Measurements from ENCODE around the gene SH3PXD2B.

DNA sequence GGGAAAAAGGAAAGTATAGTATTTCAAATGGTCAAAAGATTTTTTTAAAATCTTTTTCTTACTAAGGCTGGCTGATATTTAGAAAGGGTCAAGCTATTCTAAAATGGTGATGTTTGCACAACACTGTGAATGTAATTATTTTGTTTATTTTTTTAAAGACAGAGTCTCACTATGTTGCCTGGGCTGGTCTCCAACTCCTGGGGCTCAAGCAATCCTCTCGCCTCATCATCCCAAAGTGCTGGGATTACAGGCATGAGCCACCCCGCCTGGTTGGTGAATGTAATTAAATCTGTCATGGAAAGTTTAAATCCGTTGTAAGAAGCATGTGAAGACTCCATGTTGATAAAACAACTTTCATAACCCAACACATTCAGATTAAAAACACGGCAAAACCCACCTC lies 173.4 kb downstream of the SH3PXD2B start:
- TF ChIP-seq CTCF (conservative IDR thresholded peaks at IDR 0.05 in 1 of 2, IDR thresholded peaks at IDR 0.05 in 1 of 2; ENCODE audit: low read depth in 1 of 2, low read length in 2 of 2) (no peak), EZH2 (IDR thresholded peaks at IDR 0.05; ENCODE audit: low read length, missing control alignments) (no peak)
